Keratinocyte (primary cell): ENCODE results near the gene APPL1.

Source experiments
- EZH2 ChIP-seq: IDR thresholded peaks from one replicate; pipeline ENCODE4 v1.6.1; 2012; ENCODE audit warnings: inconsistent platforms, mild to moderate bottlenecking, low read length, moderate library complexity
- TF ChIP-seq, protein P1 (sequence below), 3 experiments: IDR thresholded peaks in 1 of 3; conservative IDR thresholded peaks in 1 of 3; optimal IDR thresholded peaks in 1 of 3; 2 replicates in 2 of 3; 3 replicates in 1 of 3; pipeline versions ENCODE3 to v1.5.1; 2011; ENCODE audit warnings: low read length in 3 of 3, mild to moderate bottlenecking in 3 of 3, moderate library complexity in 2 of 3, control low read depth in 1 of 3, inconsistent platforms in 1 of 3; ENCODE audit not compliant: insufficient read depth in 2 of 3; ENCODE audit errors: extremely low read depth in 1 of 3

DNA sequence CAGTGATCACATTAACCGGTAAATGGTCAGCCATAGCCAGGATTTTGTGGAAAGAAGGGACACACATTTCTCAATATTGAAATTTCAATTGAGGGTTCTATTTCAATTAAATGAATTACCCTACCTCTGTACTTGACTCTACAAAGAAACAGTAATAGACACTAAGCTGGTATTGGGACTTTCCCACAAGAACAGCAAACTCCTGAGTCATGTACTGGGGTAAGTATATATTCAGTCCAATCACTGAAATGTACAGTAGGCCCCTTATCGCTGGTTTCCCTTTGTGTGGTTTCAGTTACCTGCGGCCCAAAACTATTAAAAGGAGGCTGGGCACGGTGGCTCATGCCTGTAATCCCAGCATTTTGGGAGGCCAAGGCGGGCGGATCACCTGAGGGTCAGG lies 47.3 kb downstream of the APPL1 start:
- TF ChIP-seq, protein P1, sequence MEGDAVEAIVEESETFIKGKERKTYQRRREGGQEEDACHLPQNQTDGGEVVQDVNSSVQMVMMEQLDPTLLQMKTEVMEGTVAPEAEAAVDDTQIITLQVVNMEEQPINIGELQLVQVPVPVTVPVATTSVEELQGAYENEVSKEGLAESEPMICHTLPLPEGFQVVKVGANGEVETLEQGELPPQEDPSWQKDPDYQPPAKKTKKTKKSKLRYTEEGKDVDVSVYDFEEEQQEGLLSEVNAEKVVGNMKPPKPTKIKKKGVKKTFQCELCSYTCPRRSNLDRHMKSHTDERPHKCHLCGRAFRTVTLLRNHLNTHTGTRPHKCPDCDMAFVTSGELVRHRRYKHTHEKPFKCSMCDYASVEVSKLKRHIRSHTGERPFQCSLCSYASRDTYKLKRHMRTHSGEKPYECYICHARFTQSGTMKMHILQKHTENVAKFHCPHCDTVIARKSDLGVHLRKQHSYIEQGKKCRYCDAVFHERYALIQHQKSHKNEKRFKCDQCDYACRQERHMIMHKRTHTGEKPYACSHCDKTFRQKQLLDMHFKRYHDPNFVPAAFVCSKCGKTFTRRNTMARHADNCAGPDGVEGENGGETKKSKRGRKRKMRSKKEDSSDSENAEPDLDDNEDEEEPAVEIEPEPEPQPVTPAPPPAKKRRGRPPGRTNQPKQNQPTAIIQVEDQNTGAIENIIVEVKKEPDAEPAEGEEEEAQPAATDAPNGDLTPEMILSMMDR (optimal IDR thresholded peaks at IDR 0.05 in 1 of 3, IDR thresholded peaks at IDR 0.05 in 1 of 3, conservative IDR thresholded peaks at IDR 0.05 in 1 of 3; ENCODE audit: extremely low read depth in 1 of 3, insufficient read depth in 2 of 3, low read length in 3 of 3) = no peak
- TF ChIP-seq EZH2 = no peak
